Subcutaneous adipose tissue (tissue), 4 donors: Measurements from ENCODE around the gene COL24A1. TPM values are rescaled to one million over a fixed set of nuclear protein-coding genes. Genes with fewer than 3 reads are reported as not detected.

Experiments used
- total RNA-seq, 4 donors: library from RNA; depleted of rRNA; stranded (reverse); fragments of >200 nt; gene quantifications; one replicate each; pipeline ENCODE4 v1.1.0, GENCODE V29; 2016
- TF ChIP-seq, protein P1 (sequence below): fragments of 450-650 bp; IDR thresholded peaks from one replicate; pipeline ENCODE4 v1.5.1; 2016; ENCODE audit warnings: low read depth, mild to moderate bottlenecking, control low read depth, antibody characterized with exemption, moderate library complexity

COL24A1 gene
- total RNA-seq, 4 donors from 2014 or later: 0.16 to 2.9 (median 1.3) TPM

GRCh38 chr1:85940656-85941306 is 215.8 kb downstream of the COL24A1 start:
- TF ChIP-seq, protein P1, sequence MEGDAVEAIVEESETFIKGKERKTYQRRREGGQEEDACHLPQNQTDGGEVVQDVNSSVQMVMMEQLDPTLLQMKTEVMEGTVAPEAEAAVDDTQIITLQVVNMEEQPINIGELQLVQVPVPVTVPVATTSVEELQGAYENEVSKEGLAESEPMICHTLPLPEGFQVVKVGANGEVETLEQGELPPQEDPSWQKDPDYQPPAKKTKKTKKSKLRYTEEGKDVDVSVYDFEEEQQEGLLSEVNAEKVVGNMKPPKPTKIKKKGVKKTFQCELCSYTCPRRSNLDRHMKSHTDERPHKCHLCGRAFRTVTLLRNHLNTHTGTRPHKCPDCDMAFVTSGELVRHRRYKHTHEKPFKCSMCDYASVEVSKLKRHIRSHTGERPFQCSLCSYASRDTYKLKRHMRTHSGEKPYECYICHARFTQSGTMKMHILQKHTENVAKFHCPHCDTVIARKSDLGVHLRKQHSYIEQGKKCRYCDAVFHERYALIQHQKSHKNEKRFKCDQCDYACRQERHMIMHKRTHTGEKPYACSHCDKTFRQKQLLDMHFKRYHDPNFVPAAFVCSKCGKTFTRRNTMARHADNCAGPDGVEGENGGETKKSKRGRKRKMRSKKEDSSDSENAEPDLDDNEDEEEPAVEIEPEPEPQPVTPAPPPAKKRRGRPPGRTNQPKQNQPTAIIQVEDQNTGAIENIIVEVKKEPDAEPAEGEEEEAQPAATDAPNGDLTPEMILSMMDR: no peak

GRCh38 chr1:85938829-85939228 is 217.7 kb downstream of the COL24A1 start:
- TF ChIP-seq, protein P1: no peak

DNA sequence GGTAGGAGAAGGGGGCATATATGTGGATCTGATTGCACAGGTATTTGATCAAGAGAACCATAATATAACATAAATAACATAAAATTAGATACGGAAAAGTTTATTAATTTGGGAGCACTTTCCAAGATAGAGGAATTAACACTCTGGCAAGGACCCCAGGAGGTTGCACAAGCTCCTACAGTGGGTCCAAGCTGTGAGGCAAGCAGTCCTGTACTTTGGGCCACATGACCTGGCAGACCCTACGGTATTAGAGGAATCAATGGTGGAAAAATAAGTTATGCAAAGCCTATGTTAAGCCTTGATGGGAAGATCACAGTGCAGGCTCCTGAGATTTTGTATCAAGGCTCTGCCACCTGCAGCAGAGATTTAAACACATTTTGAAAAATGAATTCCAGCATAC is 220.1 kb downstream of the COL24A1 start:
- TF ChIP-seq, protein P1: no peak

GRCh38 chr1:85936057-85936456 is 220.5 kb downstream of the COL24A1 start:
- TF ChIP-seq, protein P1: no peak

DNA sequence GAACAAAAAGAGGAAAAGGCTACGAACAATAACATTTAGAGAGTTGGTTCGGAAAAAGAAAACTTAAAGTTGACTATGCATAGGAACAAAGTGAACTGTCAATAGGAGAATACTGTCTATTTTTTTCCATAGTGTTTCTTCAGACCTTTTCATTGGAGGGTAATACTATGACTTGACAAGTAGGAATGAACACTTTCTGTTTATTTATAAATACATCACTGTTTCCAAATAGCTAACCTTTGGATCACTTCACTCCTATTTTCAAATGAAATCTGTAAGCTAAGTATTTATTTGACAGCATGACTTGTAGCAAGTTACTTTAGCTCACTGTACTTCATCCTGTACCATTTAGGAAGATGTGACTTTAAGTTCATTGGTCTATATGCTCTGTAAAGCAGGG is 221.3 kb downstream of the COL24A1 start:
- TF ChIP-seq, protein P1: no peak

- TF ChIP-seq, protein P1: no peak
Observed at GRCh38 chr1:85934516-85934915, 222.1 kb downstream of the COL24A1 start.

- TF ChIP-seq, protein P1: no peak
Observed at GRCh38 chr1:85933961-85934360, 222.6 kb downstream of the COL24A1 start.
